Gastrocnemius medialis (tissue), 4 donors: ENCODE results near the gene KLK11. TPM values are rescaled to one million over a fixed set of nuclear protein-coding genes. Genes with fewer than 3 reads are reported as not detected.

Experiments
- ATAC-seq, 2 donors: fragments of 150-250 bp; one replicate each; pipeline ENCODE4 v1.9.1; 2016
- DNase-seq, 2 donors: peaks; one replicate each; pipeline ENCODE4 v3.0.0-alpha.2; 2019
- H3K27ac ChIP-seq, 4 donors: fragments of 200-600 bp; sonication (generic); 1 replicate in 1 of 4; 2 replicates in 3 of 4; pipeline ENCODE4 v1.5.1; 2016 to 2018; ENCODE audit warnings: mild to moderate bottlenecking in 2 of 4, moderate library complexity in 1 of 4
- H3K27me3 ChIP-seq, 3 donors: fragments of 200-600 bp; sonication (generic) in 2 of 3; 1 replicate in 1 of 3; 2 replicates in 2 of 3; pipeline versions ENCODE4 v1.5.1 to v1.6.0; 2016 to 2019; ENCODE audit warnings: mild to moderate bottlenecking in 1 of 3, moderate library complexity in 1 of 3
- H3K36me3 ChIP-seq, 2 donors: fragments of 200-600 bp; sonication (generic) in 1 of 2; one replicate each; pipeline ENCODE4 v1.5.1; 2017 to 2018
- H3K4me1 ChIP-seq, 2 donors: fragments of 200-600 bp; sonication (generic) in 1 of 2; one replicate each; pipeline ENCODE4 v1.5.1; 2016 to 2017; ENCODE audit warnings: mild to moderate bottlenecking in 2 of 2
- H3K4me3 ChIP-seq, 4 donors: fragments of 200-600 bp; sonication (generic) in 3 of 4; 1 replicate in 1 of 4; 2 replicates in 3 of 4; pipeline ENCODE4 v1.5.1; 2016 to 2019; ENCODE audit warnings: mild to moderate bottlenecking in 2 of 4
- H3K9me3 ChIP-seq, 3 donors: fragments of 200-600 bp; sonication (generic) in 2 of 3; 1 replicate in 1 of 3; 2 replicates in 2 of 3; pipeline ENCODE4 v1.5.1; 2016 to 2019
- POLR2A ChIP-seq, 2 donors: fragments of 450-650 bp; IDR thresholded peaks; one replicate each; pipeline ENCODE4 v1.6.1; 2017; ENCODE audit warnings: antibody characterized with exemption in 2 of 2, mild to moderate bottlenecking in 2 of 2, moderate library complexity in 2 of 2
- in situ Hi-C, 4 donors: fragments of 200-750 bp; cut with MboI; loops; one replicate each; pipeline versions ENCODE4 v1.15.0 to v1.8.0; 2017; ENCODE audit warnings: low sequenced_read_pairs in 4 of 4
- intact Hi-C: fragments of 100-400 bp; cut with DNase I; formaldehyde crosslinking; loops from one replicate; pipeline ENCODE4 v1.15.1; 2023; ENCODE audit warnings: low total_unique reads
- total RNA-seq, 4 donors: library from RNA; depleted of rRNA; stranded (reverse); fragments of >200 nt; gene quantifications; one replicate each; pipeline versions ENCODE4 v1.1.0 to v1.2.3, GENCODE V29; 2016
- TF ChIP-seq, protein P1 (sequence below), 5 experiments: fragments of 450-650 bp in 3 of 5; fragments of 200-600 bp in 2 of 5; sonication (generic) in 2 of 5; IDR thresholded peaks in 4 of 5; conservative IDR thresholded peaks in 1 of 5; 1 replicate in 4 of 5; 2 replicates in 1 of 5; pipeline ENCODE4 v1.5.1; 2016 to 2019; ENCODE audit warnings: antibody characterized with exemption in 5 of 5, mild to moderate bottlenecking in 3 of 5, moderate library complexity in 3 of 5

The KLK11 gene
- total RNA-seq, 4 donors from 2014 or later: not detected

- Histone ChIP-seq H3K36me3 (no peaks in the 10 kb centered on the region), H3K27me3 (peaks cover 4 to 18% (median 11%) of the 10 kb centered on the region in 3 donors), H3K27ac (no peak overlapping the region), H3K4me3 (no peak overlapping the region), H3K9me3 (no peaks in the 10 kb centered on the region), H3K4me1 (no peaks in the 10 kb centered on the region)
- DNase-seq (no peak), ATAC-seq (no peak)
- intact Hi-C loops: no loop called here
- in situ Hi-C loops: no loop called here
- TF ChIP-seq, protein P1, sequence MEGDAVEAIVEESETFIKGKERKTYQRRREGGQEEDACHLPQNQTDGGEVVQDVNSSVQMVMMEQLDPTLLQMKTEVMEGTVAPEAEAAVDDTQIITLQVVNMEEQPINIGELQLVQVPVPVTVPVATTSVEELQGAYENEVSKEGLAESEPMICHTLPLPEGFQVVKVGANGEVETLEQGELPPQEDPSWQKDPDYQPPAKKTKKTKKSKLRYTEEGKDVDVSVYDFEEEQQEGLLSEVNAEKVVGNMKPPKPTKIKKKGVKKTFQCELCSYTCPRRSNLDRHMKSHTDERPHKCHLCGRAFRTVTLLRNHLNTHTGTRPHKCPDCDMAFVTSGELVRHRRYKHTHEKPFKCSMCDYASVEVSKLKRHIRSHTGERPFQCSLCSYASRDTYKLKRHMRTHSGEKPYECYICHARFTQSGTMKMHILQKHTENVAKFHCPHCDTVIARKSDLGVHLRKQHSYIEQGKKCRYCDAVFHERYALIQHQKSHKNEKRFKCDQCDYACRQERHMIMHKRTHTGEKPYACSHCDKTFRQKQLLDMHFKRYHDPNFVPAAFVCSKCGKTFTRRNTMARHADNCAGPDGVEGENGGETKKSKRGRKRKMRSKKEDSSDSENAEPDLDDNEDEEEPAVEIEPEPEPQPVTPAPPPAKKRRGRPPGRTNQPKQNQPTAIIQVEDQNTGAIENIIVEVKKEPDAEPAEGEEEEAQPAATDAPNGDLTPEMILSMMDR (IDR thresholded peaks at IDR 0.05 in 4 of 5, conservative IDR thresholded peaks at IDR 0.05 in 1 of 5): no peak
- no peak for TF ChIP-seq POLR2A (IDR thresholded peaks at IDR 0.05)
These were observed 40.2 kb upstream of the KLK11 start for GRCh38 chr19:51066393-51067186.

DNA sequence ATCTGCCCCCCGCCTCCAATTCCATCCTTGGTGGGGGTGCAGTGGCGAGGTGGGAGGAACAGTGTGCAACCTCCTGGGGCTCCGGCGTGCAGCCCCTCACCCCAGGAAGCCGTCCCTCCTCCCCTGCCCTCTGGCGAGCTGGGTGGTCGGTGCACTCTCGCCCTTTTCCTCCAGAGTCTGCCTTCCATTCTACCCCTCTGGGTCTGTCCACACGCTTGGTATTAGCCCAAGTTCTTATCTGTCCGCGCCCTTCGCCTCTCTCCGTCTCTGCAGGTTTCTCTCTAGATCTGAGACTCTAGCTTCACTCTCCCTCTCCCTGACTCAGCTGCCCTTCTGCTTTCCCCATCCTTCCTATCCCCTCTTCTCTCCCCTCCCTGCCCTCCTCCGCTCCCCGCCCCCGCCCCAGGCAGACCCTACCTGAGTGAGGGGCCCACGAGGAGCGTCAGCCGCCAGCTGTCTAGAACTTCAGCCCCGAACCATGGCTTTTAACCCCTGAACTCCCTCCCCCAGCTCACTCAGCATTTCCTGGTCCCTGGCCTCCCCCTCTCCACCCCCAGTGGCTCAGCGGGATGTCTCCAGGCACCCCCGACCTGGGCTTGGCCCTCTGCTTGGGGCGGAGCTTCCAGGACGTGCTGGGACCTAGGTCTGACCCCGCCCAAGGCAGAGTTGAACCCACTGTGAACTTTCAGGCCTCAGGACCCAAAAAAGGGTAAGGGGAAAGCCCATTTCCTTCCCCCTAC, 39.0 kb upstream of the KLK11 start:
- intact Hi-C loops: no loop called here
- no peaks in the 10 kb centered on the region for H3K36me3 ChIP-seq
- peak overlapping the region in 1 of 4 donors; percentile 17 for H3K4me3 ChIP-seq
- DNase-seq (no peak), ATAC-seq (no peak)
- peaks cover 4 to 18% (median 11%) of the 10 kb centered on the region in 3 donors for H3K27me3 ChIP-seq
- no peaks in the 10 kb centered on the region for H3K4me1 ChIP-seq
- TF ChIP-seq, protein P1 (IDR thresholded peaks at IDR 0.05 in 4 of 5, conservative IDR thresholded peaks at IDR 0.05 in 1 of 5): no peak
- no peak for TF ChIP-seq POLR2A (IDR thresholded peaks at IDR 0.05)
- in situ Hi-C loops: no loop called here
- no peaks in the 10 kb centered on the region for H3K9me3 ChIP-seq
- H3K27ac ChIP-seq: no peak overlapping the region

DNA sequence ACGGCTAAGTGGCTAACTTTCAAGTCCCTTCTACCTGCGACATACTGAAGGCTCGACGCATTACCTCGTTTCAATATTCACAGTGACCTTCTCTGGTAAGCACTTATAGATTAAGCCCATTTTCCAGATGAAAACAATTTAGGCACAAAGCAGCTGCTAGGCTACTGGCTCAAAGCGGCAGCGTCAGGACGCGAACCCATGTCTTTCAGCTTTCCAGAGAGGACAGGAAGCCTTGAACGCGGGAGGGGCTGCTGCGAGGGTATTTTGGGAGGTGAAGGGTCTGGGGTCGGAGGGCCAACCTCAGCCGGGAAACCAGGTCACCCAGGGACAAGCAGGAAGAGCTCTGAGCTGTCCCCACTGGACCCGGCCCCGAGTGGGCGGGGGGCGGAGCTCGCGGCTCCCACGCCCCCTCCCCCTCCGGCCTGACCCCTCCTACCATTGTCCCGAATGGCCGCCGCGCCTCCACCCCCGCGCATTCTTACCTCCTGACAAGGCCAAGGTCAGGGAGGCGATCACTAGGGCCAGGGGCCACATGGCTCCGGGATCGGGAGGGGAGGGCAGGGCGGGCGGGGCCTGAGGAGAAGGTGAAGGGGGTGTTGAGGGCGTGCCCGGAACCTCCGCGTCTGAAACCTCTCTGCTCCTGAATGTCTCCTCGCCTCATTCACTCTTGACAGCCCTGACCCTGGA, 38.3 kb upstream of the KLK11 start, which contains the start of gene KLK13:
Gene KLK13, minus strand, starts transcription at position 559 of the 687 bp plus-strand sequence. Its CDS starts 25 bp downstream, at position 534.
- TF ChIP-seq, protein P1 (IDR thresholded peaks at IDR 0.05 in 4 of 5, conservative IDR thresholded peaks at IDR 0.05 in 1 of 5): no peak
- DNase-seq: no peak
- Histone ChIP-seq H3K4me3 (peak within 1 kb of the TSS in 1 of 4 donors; percentile 17), H3K9me3 (no peaks in the 10 kb centered on the region), H3K27me3 (peaks cover 4 to 18% (median 11%) of the 10 kb centered on the region in 3 donors), H3K27ac (no peak within 1 kb of the TSS), H3K36me3 (no peaks in the 10 kb centered on the region), H3K4me1 (no peaks in the 10 kb centered on the region)
- intact Hi-C loops (no loop called here), in situ Hi-C loops (no loop called here)
- no peak for ATAC-seq

- TF ChIP-seq POLR2A (IDR thresholded peaks at IDR 0.05): no peak
- TF ChIP-seq, protein P1 (IDR thresholded peaks at IDR 0.05 in 4 of 5, conservative IDR thresholded peaks at IDR 0.05 in 1 of 5): no peak
- no peak overlapping the region for H3K4me3 ChIP-seq
- H3K27me3 ChIP-seq: peaks cover 4 to 18% (median 11%) of the 10 kb centered on the region in 3 donors
- H3K4me1 ChIP-seq: no peaks in the 10 kb centered on the region
- no peak overlapping the region for H3K27ac ChIP-seq
- DNase-seq (no peak), ATAC-seq (no peak)
- no peaks in the 10 kb centered on the region for H3K9me3 ChIP-seq
- intact Hi-C loops (no loop called here), in situ Hi-C loops (no loop called here)
- no peaks in the 10 kb centered on the region for H3K36me3 ChIP-seq
These were observed 37.2 kb upstream of the KLK11 start for GRCh38 chr19:51063664-51064063.
